Spleen (tissue), 7 donors: ENCODE measurements around the gene KDM3B.

Source experiments
- CTCF ChIP-seq, 11 experiments: fragments of 200-600 bp in 7 of 11; fragments of 450-650 bp in 4 of 11; sonication (generic) in 4 of 11; IDR thresholded peaks in 8 of 11; conservative IDR thresholded peaks in 3 of 11; 1 replicate in 7 of 11; 2 replicates in 4 of 11; pipeline versions ENCODE4 v1.4.0 to v1.8.0; 2016 to 2021; ENCODE audit warnings: antibody characterized with exemption in 11 of 11, inconsistent platforms in 4 of 11, mild to moderate bottlenecking in 1 of 11
- POLR2A ChIP-seq, 3 donors: fragments of 450-650 bp; IDR thresholded peaks; one replicate each; pipeline ENCODE4 v1.5.1; 2017; ENCODE audit warnings: antibody characterized with exemption in 3 of 3, mild to moderate bottlenecking in 1 of 3
- donor health status: DM: no; HTN: no; CAD: no; lungs with moderate emphysema.
- donor health status: DM: no; HTN: no; CAD: no.
- donor health status: DM: no; HTN: no; CAD: no.

- TF ChIP-seq POLR2A (IDR thresholded peaks at IDR 0.05) (no peak), CTCF (IDR thresholded peaks at IDR 0.05 in 8 of 11, conservative IDR thresholded peaks at IDR 0.05 in 3 of 11) (no peak)
Measured at GRCh38 chr5:138382347-138382746, 29.9 kb downstream of the KDM3B start.
